Hepatocyte (in vitro differentiated cells): Measurements from ENCODE around the gene C2.

Experiments used
- EZH2 ChIP-seq: fragments of 200-600 bp; sonication (generic); IDR thresholded peaks from 2 replicates; pipeline ENCODE4 v1.6.1; 2016; ENCODE audit warnings: antibody characterized with exemption, mild to moderate bottlenecking, borderline replicate concordance
- TF ChIP-seq, protein P1 (sequence below): fragments of 200-600 bp; sonication (generic); IDR thresholded peaks from 2 replicates; pipeline ENCODE4 v1.5.1; 2016; ENCODE audit warnings: antibody characterized with exemption, mild to moderate bottlenecking; ENCODE audit not compliant: poor library complexity

DNA sequence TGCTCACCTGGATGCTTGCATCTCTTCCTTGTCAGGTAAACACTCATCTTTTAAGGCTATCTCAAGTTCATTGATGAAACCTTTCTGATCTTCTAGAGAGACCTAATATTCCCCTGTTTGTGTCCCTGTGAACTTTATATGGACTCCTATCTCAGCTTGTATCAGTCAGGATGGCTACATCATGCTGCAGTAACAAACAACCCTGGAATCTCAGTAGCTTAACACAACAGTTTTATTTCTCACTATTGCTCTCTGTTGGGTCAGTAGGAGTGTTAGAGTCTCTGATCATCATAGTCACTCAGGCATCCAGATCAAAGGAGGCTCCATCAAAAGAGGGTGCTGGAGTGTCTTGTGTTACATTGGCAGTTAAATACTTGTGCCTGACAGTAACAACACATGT lies 12.2 kb upstream of the C2 start:
- TF ChIP-seq, protein P1, sequence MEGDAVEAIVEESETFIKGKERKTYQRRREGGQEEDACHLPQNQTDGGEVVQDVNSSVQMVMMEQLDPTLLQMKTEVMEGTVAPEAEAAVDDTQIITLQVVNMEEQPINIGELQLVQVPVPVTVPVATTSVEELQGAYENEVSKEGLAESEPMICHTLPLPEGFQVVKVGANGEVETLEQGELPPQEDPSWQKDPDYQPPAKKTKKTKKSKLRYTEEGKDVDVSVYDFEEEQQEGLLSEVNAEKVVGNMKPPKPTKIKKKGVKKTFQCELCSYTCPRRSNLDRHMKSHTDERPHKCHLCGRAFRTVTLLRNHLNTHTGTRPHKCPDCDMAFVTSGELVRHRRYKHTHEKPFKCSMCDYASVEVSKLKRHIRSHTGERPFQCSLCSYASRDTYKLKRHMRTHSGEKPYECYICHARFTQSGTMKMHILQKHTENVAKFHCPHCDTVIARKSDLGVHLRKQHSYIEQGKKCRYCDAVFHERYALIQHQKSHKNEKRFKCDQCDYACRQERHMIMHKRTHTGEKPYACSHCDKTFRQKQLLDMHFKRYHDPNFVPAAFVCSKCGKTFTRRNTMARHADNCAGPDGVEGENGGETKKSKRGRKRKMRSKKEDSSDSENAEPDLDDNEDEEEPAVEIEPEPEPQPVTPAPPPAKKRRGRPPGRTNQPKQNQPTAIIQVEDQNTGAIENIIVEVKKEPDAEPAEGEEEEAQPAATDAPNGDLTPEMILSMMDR, result no peak
- no peak for TF ChIP-seq EZH2
